Measurements from ENCODE around the gene GRIK4. TPM values are rescaled to one million over a fixed set of nuclear protein-coding genes. Genes with fewer than 3 reads are reported as not detected.

The GRIK4 gene
- total and polyA plus RNA-seq, 2 donors (not counting 3 experiments of a cell fraction or from before 2014, with no cell fraction given): 0.81 to 1.6 TPM

DNA sequence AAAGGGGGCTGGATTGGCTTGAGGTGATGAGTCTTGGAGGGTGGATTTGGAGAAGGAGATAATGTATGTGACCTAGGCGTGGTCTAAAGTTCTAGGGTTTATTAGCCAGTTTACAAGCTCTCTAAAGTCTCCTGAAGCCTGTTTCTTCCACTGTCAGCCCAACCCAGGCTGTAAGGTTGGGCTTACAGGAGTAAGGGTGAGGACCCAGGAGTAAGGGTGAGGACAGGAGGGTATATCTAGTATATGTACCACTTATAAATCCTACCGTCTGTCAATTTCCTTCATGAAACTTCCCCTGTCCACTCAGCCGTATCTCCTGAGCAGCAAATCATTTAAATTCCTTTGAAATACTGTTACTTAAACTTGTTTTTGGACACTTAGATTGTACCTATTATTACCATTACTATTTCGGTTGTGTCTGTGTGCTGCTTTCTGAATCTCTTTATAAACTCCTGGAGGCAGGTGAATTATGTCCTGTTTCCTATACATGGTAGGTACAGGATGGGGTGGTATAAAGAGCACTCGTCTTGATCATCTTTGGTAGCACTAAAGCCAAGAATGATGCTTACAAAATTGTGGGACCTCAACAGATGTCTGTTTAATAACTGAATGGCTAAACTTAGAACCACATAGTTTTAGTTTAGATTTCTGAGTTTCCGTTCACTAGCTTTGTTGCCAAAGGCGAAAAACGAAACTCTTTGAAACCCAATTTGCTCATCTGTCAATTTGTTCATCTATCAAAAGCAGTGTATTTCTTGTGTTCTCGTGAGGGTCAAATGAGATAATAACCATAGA is 192.0 kb downstream of the GRIK4 start:
- Histone ChIP-seq H3K4me1 (ENCODE audit: control insufficient read depth, extremely low read depth, insufficient read depth, low read length) (no peaks in the 10 kb centered on the region), H3K27ac (ENCODE audit: insufficient read depth, low read depth, low read length) (no peak overlapping the region), H3K27me3 (ENCODE audit: control insufficient read depth in 2 of 2, insufficient read depth in 2 of 2, low read length in 2 of 2) (no peaks in the 10 kb centered on the region), H3K9ac (replicated peaks; ENCODE audit: extremely low read depth, insufficient read depth, low read length) (no peak overlapping the region), H3K4me2 (ENCODE audit: insufficient read depth, low read length) (no peak overlapping the region), H3K79me2 (ENCODE audit: control insufficient read depth, insufficient read depth, low read length) (no peaks in the 10 kb centered on the region), H3K9me3 (replicated peaks; ENCODE audit: control insufficient read depth, insufficient read depth, low read length) (no peaks in the 10 kb centered on the region), H3K4me3 (replicated peaks in 1 of 3; ENCODE audit: insufficient read depth in 1 of 3, low read depth in 1 of 3, low read length in 3 of 3) (no peak overlapping the region), H4K20me1 (replicated peaks; ENCODE audit: control insufficient read depth, extremely low read depth, insufficient read depth, low read length) (no peaks in the 10 kb centered on the region), H3K36me3 (ENCODE audit: control insufficient read depth in 2 of 2, extremely low read depth in 1 of 2, insufficient read depth in 2 of 2, low read length in 2 of 2) (no peaks in the 10 kb centered on the region), H3K9me1 (replicated peaks; ENCODE audit: control insufficient read depth, extremely low read depth, insufficient read depth, low read length) (no peaks in the 10 kb centered on the region), H2AFZ (ENCODE audit: low read depth, low read length) (no peak overlapping the region)
- dilution Hi-C loops (cut with MboI; ENCODE audit: extremely low pct_ligation_motif_present, low sequenced_read_pairs): no loop called here
- no TSS peak for BruUV-seq (replicated peaks)
- TF ChIP-seq POLR2A (IDR thresholded peaks at IDR 0.05; ENCODE audit: low read depth, low read length) (no peak), GATA2 (IDR thresholded peaks at IDR 0.05; ENCODE audit: insufficient read depth, insufficient read length, low read depth, low read length) (no peak), MYC (IDR thresholded peaks at IDR 0.05; ENCODE audit: low read depth, low read length) (no peak), EZH2 (IDR thresholded peaks at IDR 0.05; ENCODE audit: borderline replicate concordance, low read depth, low read length, severe bottlenecking) (no peak), JUN (IDR thresholded peaks at IDR 0.05; ENCODE audit: borderline replicate concordance, insufficient read depth, insufficient read length, low read depth) (no peak), POLR2AphosphoS5 (IDR thresholded peaks at IDR 0.05; ENCODE audit: insufficient read depth, low read depth, low read length) (no peak), FOS (IDR thresholded peaks at IDR 0.05; ENCODE audit: borderline replicate concordance, insufficient read depth, low read length) (no peak)
- TF ChIP-seq, protein P1, sequence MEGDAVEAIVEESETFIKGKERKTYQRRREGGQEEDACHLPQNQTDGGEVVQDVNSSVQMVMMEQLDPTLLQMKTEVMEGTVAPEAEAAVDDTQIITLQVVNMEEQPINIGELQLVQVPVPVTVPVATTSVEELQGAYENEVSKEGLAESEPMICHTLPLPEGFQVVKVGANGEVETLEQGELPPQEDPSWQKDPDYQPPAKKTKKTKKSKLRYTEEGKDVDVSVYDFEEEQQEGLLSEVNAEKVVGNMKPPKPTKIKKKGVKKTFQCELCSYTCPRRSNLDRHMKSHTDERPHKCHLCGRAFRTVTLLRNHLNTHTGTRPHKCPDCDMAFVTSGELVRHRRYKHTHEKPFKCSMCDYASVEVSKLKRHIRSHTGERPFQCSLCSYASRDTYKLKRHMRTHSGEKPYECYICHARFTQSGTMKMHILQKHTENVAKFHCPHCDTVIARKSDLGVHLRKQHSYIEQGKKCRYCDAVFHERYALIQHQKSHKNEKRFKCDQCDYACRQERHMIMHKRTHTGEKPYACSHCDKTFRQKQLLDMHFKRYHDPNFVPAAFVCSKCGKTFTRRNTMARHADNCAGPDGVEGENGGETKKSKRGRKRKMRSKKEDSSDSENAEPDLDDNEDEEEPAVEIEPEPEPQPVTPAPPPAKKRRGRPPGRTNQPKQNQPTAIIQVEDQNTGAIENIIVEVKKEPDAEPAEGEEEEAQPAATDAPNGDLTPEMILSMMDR (IDR thresholded peaks at IDR 0.05; ENCODE audit: extremely low read depth in 1 of 2, insufficient read depth in 1 of 2, low read depth in 1 of 2, low read length in 2 of 2): no peak
- TF ChIP-seq, protein P2, sequence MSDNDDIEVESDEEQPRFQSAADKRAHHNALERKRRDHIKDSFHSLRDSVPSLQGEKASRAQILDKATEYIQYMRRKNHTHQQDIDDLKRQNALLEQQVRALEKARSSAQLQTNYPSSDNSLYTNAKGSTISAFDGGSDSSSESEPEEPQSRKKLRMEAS (IDR thresholded peaks at IDR 0.05; ENCODE audit: insufficient read depth, insufficient read length): no peak
- CTCF ChIA-PET: interaction anchor here (1.9 to 2.0 kb wide), 2 partner anchors 12 to 19 kb away, joined by 4 to 9 read pairs; no protein-coding TSS in a partner anchor
- POLR2A ChIA-PET: no interaction called here
- intact Hi-C loops (cut with micrococcal nuclease): no loop called here
- DNase-seq (ENCODE audit: low read depth, low spot score): no peak
- FAIRE-seq: no peak
